IPS DF 6.9 (cell line): ENCODE results near the gene NADK2.
"Not testable (repeated sequence)": the region's sequence is repeated elsewhere in the genome, so short reads cannot be mapped to it uniquely, and the experiment has no call there.

Experiments used
- DNase-seq: peaks from one replicate; pipeline ENCODE4 v3.0.0-alpha.2; 2013; ENCODE audit warnings: low read depth, low spot score
- H3K27ac ChIP-seq: one replicate; pipeline ENCODE4 v1.5.1; 2013; ENCODE audit warnings: low read length, control low read depth
- H3K27me3 ChIP-seq: 2 replicates; pipeline ENCODE4 v1.6.1; 2013; ENCODE audit warnings: mild to moderate bottlenecking, low read length; ENCODE audit not compliant: control insufficient read depth, insufficient read depth
- H3K36me3 ChIP-seq: 2 replicates; pipeline ENCODE4 v1.6.1; 2013; ENCODE audit warnings: low read length; ENCODE audit not compliant: control insufficient read depth, insufficient read depth
- H3K4me1 ChIP-seq: 2 replicates; pipeline ENCODE4 v1.6.1; 2013; ENCODE audit warnings: low read length; ENCODE audit not compliant: control insufficient read depth, insufficient read depth
- H3K4me3 ChIP-seq: 2 replicates; pipeline ENCODE4 v1.5.1; 2013; ENCODE audit warnings: mild to moderate bottlenecking, low read length
- H3K9me3 ChIP-seq: 2 replicates; pipeline ENCODE4 v1.6.1; 2013; ENCODE audit warnings: low read length, inconsistent platforms; ENCODE audit not compliant: control insufficient read depth, insufficient read depth
- WGBS: extraction: QIAGEN DNeasy Blood & Tissue Kit; methylation state at CpG from one replicate; pipeline ENCODE4 v1.1.7; 2013; ENCODE audit warnings: mixed read lengths, missing lambda C conversion rate; ENCODE audit not compliant: insufficient read length, insufficient coverage; 5-methylcytosine and 5-hydroxymethylcytosine counted together

The NADK2 gene, protein sequence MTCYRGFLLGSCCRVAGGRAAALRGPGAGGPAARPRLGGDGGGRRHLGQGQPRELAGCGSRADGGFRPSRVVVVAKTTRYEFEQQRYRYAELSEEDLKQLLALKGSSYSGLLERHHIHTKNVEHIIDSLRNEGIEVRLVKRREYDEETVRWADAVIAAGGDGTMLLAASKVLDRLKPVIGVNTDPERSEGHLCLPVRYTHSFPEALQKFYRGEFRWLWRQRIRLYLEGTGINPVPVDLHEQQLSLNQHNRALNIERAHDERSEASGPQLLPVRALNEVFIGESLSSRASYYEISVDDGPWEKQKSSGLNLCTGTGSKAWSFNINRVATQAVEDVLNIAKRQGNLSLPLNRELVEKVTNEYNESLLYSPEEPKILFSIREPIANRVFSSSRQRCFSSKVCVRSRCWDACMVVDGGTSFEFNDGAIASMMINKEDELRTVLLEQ

DNA sequence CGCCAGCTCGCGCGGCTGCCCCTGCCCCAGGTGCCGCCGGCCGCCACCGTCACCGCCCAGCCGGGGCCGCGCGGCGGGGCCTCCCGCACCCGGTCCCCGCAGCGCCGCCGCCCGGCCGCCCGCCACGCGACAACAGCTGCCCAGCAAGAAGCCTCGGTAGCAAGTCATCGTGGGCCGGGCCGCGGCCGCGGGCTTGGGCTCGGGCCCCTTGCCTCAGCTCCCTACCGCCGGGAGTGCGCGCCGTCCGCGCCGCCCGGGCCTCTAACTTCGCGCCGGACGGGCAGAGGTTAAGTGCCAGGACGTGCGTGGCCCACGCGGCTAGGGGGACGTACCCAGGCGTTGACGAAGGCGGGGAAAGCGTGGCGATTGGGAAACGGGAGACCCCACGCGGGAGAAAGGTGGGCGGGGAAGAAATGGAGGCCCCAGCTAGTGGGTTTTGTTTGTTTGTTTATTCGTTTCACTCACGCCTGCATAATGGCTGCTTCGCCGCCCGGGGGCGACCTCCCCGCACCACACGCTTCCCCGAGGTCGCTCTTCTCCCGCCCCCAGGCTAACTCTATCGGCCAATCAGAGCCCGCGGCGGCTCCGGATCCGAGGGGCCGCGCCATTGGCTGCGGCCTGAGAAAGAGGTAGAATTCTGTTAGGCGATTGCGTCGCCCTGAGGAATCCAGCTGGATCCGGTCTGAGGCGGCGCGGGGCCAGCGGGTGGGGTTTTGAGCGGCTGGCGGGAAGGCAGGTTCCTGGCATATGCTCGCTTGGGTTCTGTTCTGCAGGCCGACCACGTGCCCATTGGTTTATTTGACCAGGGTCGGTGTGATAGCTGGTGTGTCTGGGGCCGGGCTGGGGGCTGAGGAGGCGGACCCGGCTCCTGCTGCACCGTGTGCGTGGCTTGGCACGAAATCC lies at the start of gene NADK2:
Gene NADK2, minus strand, starts transcription at position 295 of the 903 bp plus-strand sequence. Its CDS starts 127 bp downstream, at position 168.
- H3K4me1 ChIP-seq, result peaks cover 2% of the 10 kb centered on the region; the same call in 1 of the 2 replicates
- peak within 1 kb of the TSS; percentile 99 for H3K4me3 ChIP-seq
- no peaks in the 10 kb centered on the region for H3K9me3 ChIP-seq
- DNase-seq, result peak; percentile 79
- no CpG with 5 or more reads among the region's 100 CpGs for WGBS
- no peaks in the 10 kb centered on the region for H3K27me3 ChIP-seq
- H3K36me3 ChIP-seq, result no peaks in the 10 kb centered on the region
- no peak within 1 kb of the TSS for H3K27ac ChIP-seq

DNA sequence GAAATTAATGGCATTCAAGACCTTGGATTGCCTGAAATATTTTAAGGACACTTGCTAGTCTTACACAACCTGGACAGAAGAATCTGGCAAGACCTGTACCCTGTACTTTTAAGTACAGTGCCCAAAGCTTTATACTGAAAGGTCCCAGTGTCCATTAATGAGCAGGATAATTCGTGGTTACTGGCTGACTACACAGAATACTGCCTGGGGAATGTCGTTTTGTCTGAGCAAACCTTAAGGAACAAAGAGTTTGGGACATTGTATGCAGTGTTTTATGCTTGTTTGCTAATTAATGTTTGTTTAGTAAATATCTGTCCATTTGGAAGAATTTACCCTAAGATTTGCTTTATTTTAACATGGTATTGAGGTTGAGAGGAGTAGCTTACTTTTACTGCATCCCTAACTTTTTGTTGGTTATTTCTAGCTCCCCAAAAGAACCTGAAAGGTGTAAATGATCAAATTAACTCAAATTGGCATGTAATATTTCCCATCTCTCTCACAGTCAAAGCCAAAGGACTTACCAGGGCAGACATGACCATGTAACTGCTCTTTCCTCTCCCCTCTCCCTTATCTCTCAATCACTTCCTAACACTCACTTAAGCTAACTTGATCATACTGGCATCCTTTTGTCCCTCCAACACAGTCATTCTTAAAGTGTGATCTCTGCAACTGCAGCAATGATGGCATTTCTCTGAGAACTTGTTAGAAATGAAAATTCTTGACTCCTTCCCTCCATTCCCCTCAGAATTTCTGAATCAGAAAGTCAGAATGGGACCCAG lies 44.3 kb upstream of the NADK2 start:
- no peaks in the 10 kb centered on the region for H3K4me1 ChIP-seq
- H3K4me3 ChIP-seq, result no peak overlapping the region
- H3K36me3 ChIP-seq, result no peaks in the 10 kb centered on the region
- H3K27me3 ChIP-seq, result no peaks in the 10 kb centered on the region
- WGBS, result no CpG with 5 or more reads among the region's 2 CpGs
- no peaks in the 10 kb centered on the region for H3K9me3 ChIP-seq
- no peak overlapping the region for H3K27ac ChIP-seq
- DNase-seq, result no peak

DNA sequence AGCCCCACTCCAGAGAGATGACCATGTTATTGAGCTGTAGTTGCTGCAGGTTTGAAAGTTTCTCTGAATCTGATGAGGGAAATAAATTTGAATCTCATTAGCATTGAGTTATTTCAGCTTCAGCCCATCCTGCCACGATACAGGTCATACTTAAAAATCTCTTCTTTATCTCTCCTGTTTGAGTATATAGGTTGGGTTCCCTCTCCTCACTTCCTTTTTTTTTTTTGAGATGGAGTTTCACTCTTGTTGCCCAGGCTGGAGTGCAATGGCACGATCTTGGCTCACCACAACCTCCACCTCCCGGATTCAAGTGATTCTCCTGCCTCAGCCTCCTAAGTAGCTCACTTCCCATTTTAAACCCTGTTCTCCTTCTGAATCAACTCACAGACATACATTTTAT lies 42.0 kb upstream of the NADK2 start:
- not testable (repeated sequence) for DNase-seq, H3K36me3 ChIP-seq, H3K27ac ChIP-seq, H3K27me3 ChIP-seq, H3K9me3 ChIP-seq, H3K4me3 ChIP-seq, H3K4me1 ChIP-seq
- no CpG with 5 or more reads among the region's 3 CpGs for WGBS

DNA sequence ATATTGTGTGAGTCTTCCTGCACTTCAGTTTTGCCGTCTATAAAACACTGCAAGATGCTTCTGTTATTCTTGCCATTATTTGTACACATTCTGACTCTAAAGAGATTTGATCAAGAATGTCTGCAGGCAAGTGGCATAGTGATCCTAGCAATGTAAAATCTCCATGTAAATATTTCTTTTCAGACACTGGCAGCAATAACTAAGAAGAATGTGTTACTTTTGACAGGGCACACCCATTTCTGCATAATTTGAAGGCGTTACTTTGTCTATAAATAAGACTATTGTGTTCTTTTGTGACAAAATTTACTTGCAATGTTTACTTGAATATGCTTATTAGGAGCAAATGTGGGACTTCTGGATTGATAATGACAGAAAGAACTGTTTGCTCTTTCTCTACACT lies 39.9 kb upstream of the NADK2 start:
- H3K4me3 ChIP-seq, result no peak overlapping the region
- H3K27me3 ChIP-seq, result no peaks in the 10 kb centered on the region
- DNase-seq, result no peak
- WGBS, result no CpG with 5 or more reads among the region's 2 CpGs
- no peaks in the 10 kb centered on the region for H3K4me1 ChIP-seq
- no peaks in the 10 kb centered on the region for H3K9me3 ChIP-seq
- H3K36me3 ChIP-seq, result no peaks in the 10 kb centered on the region
- no peak overlapping the region for H3K27ac ChIP-seq

DNA sequence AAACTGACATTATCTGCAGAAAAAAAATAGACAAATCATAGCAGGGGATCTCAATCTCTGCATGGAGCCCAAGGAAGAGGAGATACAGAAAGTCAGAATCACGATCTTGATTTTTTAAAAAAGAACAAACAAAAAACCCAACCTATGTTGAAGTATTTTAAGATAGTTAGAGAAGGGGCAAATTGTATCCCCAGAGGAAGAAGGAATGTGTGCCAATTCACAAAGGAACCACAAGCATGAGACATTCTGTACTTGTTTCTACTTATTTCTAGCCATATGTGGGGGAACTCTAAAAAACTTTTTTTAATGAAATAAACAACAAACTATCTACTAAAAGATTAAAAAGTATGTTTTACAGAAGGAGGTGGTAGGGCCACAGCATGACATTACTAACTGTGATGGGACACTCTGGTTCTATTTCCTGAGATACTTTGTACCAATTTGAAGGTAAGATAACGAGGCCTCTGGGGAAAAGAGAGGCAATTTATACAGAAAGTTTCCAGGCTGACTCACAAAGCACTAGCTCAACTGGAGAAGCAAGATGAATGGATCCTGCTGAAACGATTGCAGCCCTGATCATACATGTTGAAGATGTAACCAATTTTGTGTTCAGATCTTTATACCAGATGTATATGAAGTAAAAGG lies 37.5 kb upstream of the NADK2 start:
- no peaks in the 10 kb centered on the region for H3K4me1 ChIP-seq
- H3K27me3 ChIP-seq, result no peaks in the 10 kb centered on the region
- no peaks in the 10 kb centered on the region for H3K36me3 ChIP-seq
- H3K4me3 ChIP-seq, result no peak overlapping the region
- H3K27ac ChIP-seq, result no peak overlapping the region
- WGBS, result no CpG with 5 or more reads among the region's 3 CpGs
- no peak for DNase-seq
- no peaks in the 10 kb centered on the region for H3K9me3 ChIP-seq

DNA sequence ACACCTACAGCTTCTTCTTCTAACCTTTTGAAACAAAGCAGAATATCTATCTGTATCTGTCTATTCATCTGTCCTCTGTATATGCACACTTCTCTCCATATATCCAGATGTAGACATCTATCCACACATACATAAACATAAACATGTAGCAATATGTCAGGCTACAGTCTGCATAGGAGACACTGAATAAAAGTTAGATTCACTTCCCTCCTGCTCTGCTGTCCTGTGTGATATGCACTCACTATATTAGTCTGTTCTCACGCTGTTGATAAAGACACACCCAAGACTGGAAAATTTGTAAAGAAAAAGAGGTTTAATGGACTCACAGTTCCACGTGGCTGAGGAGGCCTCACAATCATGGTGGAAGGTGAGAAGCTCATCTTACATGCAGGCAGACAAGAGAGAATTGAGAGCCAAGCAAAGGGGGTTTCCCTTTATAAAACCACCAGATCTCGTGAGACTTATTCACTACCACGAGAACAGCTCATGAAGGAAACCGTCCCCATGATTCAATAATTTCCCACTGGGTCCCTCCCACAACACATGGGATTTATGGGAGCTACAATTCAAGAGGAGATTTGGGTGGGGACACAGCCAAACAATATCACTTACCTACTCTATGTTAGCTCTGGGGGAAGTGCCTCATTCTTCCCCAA lies 35.9 kb upstream of the NADK2 start:
- no peak overlapping the region for H3K4me3 ChIP-seq
- no peaks in the 10 kb centered on the region for H3K9me3 ChIP-seq
- no peaks in the 10 kb centered on the region for H3K27me3 ChIP-seq
- DNase-seq, result no peak
- H3K27ac ChIP-seq, result no peak overlapping the region
- no peaks in the 10 kb centered on the region for H3K4me1 ChIP-seq
- no CpG with 5 or more reads among the region's 5 CpGs for WGBS
- H3K36me3 ChIP-seq, result no peaks in the 10 kb centered on the region

DNA sequence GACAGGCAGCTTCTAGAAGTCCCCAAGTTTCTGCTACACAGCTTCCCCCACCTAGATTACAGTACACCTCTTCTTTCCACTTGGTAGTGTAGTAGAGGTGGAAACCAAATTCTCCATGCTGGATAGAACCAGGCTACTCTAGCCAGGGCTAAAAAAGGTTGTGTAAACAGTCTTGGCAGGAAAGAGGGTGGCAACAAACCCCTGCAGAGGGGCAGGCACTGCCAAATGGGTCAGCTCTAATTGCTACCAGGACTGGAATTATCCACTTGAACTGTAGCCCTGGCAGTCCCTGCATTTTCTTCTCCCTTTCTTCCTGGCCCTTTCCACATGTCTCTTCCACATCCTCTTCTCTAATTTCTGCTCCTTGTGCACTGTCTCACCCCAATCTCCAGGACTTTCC lies 35.1 kb upstream of the NADK2 start:
- Histone ChIP-seq H3K27ac (no peak overlapping the region), H3K9me3 (no peaks in the 10 kb centered on the region), H3K4me3 (no peak overlapping the region), H3K36me3 (no peaks in the 10 kb centered on the region), H3K4me1 (no peaks in the 10 kb centered on the region), H3K27me3 (no peaks in the 10 kb centered on the region)
- no peak for DNase-seq

DNA sequence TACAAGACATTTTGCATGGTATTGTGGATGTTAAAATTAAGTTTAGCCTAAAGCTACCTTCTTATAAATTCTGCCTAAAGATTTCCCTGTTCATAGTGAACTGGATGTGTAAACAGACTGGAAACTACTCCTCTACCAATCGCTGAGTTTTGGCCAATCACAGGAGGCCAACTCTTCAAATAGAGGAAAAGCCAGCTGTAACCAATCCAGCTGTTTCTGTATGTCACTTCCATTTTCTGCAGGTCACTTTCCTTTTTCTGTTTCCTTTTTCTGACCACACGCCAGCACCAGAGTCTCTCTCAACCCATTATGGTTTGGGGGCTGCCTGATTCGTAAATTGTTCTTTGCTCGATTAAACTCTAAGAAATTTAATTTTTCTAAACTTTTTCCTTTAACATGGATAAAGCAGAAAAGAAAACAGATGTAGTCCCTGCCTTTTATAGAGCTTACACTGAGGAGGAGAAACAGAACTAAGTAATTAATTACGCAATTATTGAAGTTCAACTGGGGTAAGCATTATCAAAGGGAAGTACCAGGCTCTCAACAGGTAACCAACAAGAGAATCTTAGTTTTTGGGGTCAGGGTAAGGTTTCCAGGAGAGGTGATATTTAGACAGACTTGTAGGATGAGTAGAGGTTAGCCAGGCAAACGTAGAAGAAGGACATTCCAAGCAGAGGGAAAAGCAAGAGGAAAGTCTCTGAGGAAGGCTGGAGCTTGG lies 32.2 kb upstream of the NADK2 start:
- Histone ChIP-seq H3K36me3 (no peaks in the 10 kb centered on the region), H3K4me1 (no peaks in the 10 kb centered on the region), H3K27ac (no peak overlapping the region), H3K9me3 (no peaks in the 10 kb centered on the region), H3K4me3 (no peak overlapping the region), H3K27me3 (no peaks in the 10 kb centered on the region)
- DNase-seq, result no peak
- no CpG with 5 or more reads among the region's 6 CpGs for WGBS

DNA sequence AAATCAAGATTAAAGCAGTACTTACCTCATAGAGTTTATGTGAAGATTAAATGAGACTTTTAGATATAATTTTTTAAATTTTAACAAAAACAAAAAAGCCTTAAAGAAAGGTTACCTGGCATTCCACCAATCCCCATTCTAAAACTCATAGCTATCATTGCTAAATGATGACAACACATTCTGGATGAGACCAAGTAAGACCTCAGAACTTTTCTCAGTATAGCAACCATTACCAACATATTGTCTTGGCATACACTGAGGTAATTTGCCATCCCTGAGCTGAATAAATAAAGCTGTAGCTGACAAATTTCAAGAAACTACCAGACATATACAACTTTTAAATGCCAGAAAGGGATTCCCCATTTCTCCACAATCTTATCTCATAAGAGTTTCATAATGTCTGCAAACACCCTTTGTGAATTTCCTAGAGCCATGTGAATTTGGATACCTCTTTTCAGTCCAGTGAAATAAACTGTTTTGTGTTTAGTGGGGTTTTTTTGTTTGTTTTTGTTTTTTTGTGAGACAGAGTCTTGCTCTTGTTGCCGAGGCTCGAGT lies 30.5 kb upstream of the NADK2 start:
- WGBS, result no CpG with 5 or more reads among the region's 2 CpGs
- no peaks in the 10 kb centered on the region for H3K36me3 ChIP-seq
- no peaks in the 10 kb centered on the region for H3K4me1 ChIP-seq
- no peaks in the 10 kb centered on the region for H3K9me3 ChIP-seq
- DNase-seq, result no peak
- H3K27me3 ChIP-seq, result no peaks in the 10 kb centered on the region
- no peak overlapping the region for H3K27ac ChIP-seq
- H3K4me3 ChIP-seq, result no peak overlapping the region
